ENCODE data around the gene OSBPL9.
A peak's percentile ranks its signal among the peaks of the same experiment; 100 is the strongest.

Gene OSBPL9

DNA sequence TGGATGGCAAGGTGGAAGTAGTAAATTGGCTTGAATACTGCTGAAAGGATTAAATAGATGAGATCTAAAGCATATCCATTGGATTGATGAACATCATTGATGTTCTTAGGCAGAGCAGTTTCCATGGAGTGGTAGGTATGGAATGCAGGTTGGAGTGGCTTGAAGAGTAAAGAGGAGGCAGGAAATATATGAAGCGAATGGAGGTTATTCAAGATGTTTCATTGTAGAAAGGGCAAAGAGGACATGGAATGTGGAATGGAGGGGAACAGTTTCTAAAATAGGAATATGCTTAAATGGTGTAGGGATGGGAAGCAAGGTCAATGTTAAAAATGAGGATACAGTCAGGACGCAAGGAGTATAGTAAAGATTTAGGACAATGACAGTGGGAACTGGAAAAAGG is 6.1 kb downstream of the OSBPL9 start:
- DNase-seq (ENCODE audit: low spot score in 2 of 2) (no peak), ATAC-seq (no peak)
- H3K4me1 Mint-ChIP-seq: peaks cover 34% of the 10 kb centered on the region
- H3K36me3 Mint-ChIP-seq: no peaks in the 10 kb centered on the region
- H3K4me3 Mint-ChIP-seq: no peak overlapping the region
- no peak overlapping the region for H3K27ac Mint-ChIP-seq
- H3K9me3 Mint-ChIP-seq: no peaks in the 10 kb centered on the region

- no peak overlapping the region for H3K27ac Mint-ChIP-seq
- H3K4me1 Mint-ChIP-seq: peaks cover 30% of the 10 kb centered on the region
- no peaks in the 10 kb centered on the region for H3K36me3 Mint-ChIP-seq
- DNase-seq (ENCODE audit: low spot score in 2 of 2): no peak
- H3K4me3 Mint-ChIP-seq: no peak overlapping the region
- H3K9me3 Mint-ChIP-seq: no peaks in the 10 kb centered on the region
- ATAC-seq: no peak
These were observed 6.6 kb downstream of the OSBPL9 start for GRCh38 chr1:51623450-51623849.

- Mint-ChIP-seq H3K27ac (no peak overlapping the region), H3K9me3 (no peaks in the 10 kb centered on the region), H3K4me3 (no peak overlapping the region), H3K36me3 (no peaks in the 10 kb centered on the region), H3K4me1 (peaks cover 36% of the 10 kb centered on the region)
- DNase-seq (ENCODE audit: low spot score in 2 of 2): no peak
- ATAC-seq: no peak
These were observed 8.0 kb downstream of the OSBPL9 start for GRCh38 chr1:51624855-51625254.

- ATAC-seq (no peak), DNase-seq (ENCODE audit: low spot score in 2 of 2) (no peak)
- H3K36me3 Mint-ChIP-seq: no peaks in the 10 kb centered on the region
- H3K4me3 Mint-ChIP-seq: no peak overlapping the region
- H3K4me1 Mint-ChIP-seq: peaks cover 38% of the 10 kb centered on the region
- no peaks in the 10 kb centered on the region for H3K9me3 Mint-ChIP-seq
- H3K27ac Mint-ChIP-seq: peak overlapping the region; percentile 8
These were observed 10.8 kb downstream of the OSBPL9 start for GRCh38 chr1:51627672-51628071.

- ATAC-seq (no peak), DNase-seq (ENCODE audit: low spot score in 2 of 2) (no peak)
- Mint-ChIP-seq H3K4me1 (peaks cover 32% of the 10 kb centered on the region), H3K36me3 (no peaks in the 10 kb centered on the region), H3K27ac (no peak overlapping the region), H3K9me3 (no peaks in the 10 kb centered on the region), H3K4me3 (no peak overlapping the region)
These were observed 12.1 kb downstream of the OSBPL9 start for GRCh38 chr1:51628715-51629590.

DNA sequence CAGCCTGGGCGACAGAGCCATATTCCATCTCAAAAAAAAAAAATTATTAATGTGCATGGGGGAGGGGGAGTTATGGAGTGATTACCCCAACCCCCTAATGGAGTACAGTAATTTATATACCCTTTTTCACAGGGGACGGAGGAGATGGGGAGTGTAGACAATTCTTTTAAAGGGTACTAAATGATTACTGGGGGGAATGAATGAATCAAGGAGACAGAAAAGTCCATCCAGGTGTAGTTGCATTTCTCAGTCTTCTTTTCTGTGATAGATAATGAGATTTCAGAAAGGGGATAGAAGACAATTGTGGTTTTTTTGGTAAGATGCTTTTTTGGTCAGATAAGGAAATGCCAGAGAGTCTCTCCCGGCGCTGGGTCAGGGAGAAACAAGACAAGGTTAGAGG is 13.0 kb downstream of the OSBPL9 start:
- Mint-ChIP-seq H3K9me3 (no peaks in the 10 kb centered on the region), H3K36me3 (no peaks in the 10 kb centered on the region), H3K27ac (no peak overlapping the region), H3K4me1 (peaks cover 38% of the 10 kb centered on the region), H3K4me3 (no peak overlapping the region)
- ATAC-seq (no peak), DNase-seq (ENCODE audit: low spot score in 2 of 2) (no peak)

DNA sequence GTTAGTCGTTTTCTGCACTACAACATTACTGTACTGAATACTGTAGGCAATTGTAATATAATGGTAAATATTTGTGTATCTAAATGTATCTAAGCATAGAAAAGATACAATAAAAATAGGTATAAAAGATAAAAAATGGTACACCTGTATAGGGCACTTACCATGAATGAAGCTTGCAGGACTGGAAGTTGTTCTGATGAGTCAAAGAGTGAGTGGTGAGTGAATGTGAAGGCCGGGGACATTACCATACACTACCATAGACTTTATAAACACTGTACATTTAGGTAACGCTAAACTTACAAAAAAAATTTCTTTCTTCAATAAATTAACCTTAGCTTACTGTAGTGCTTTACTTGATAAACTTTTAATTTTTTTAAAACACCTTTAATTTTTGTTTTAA is 13.5 kb downstream of the OSBPL9 start:
- no peak for ATAC-seq
- peaks cover 36% of the 10 kb centered on the region for H3K4me1 Mint-ChIP-seq
- H3K36me3 Mint-ChIP-seq: no peaks in the 10 kb centered on the region
- no peak overlapping the region for H3K4me3 Mint-ChIP-seq
- H3K9me3 Mint-ChIP-seq: no peaks in the 10 kb centered on the region
- no peak for DNase-seq (ENCODE audit: low spot score in 2 of 2)
- no peak overlapping the region for H3K27ac Mint-ChIP-seq

DNA sequence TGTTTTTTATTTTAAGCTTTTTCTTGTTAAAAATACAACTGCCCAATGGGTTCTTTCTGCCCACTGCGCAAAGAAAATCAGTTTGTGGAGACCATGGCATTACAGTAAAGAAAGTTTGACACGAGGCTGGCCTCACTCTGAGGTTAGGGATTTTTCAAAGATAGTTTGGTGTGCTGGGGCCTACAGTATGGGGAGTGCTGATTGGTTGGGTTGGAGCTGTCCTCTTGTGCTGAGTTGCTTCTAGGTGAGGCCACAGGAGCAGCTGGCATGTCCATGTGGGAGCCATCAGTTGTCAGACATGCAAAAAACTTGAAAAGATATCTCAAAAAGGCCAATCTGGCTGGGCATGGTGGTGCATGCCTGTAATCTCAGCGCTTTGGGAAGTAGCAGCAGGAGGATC is 14.0 kb downstream of the OSBPL9 start:
- Mint-ChIP-seq H3K27ac (no peak overlapping the region), H3K4me1 (peaks cover 36% of the 10 kb centered on the region), H3K36me3 (no peaks in the 10 kb centered on the region), H3K9me3 (no peaks in the 10 kb centered on the region), H3K4me3 (no peak overlapping the region)
- DNase-seq (ENCODE audit: low spot score in 2 of 2) (no peak), ATAC-seq (no peak)

DNA sequence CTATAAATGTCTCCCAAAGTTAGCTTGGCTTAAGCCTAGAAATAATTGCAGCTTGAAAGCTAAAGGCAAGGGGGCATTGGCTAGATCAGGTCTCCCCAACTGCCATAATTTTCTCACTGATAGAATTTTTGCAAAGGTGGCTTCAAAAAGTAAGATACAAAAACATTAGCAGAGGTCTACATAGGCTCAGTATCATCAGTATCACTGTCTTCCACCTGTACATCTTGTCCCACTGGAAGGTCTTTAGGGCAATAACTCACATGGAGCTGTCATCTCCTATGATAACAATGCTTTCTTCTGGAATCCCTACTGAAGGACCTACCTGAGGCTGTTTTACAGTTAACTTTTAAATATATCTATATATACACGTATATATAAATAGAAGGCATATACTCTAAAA is 14.9 kb downstream of the OSBPL9 start:
- ATAC-seq (no peak), DNase-seq (ENCODE audit: low spot score in 2 of 2) (no peak)
- Mint-ChIP-seq H3K27ac (no peak overlapping the region), H3K4me3 (no peak overlapping the region), H3K4me1 (peaks cover 36% of the 10 kb centered on the region), H3K36me3 (no peaks in the 10 kb centered on the region), H3K9me3 (no peaks in the 10 kb centered on the region)

- ATAC-seq (no peak), DNase-seq (ENCODE audit: low spot score in 2 of 2) (no peak)
- no peaks in the 10 kb centered on the region for H3K9me3 Mint-ChIP-seq
- no peaks in the 10 kb centered on the region for H3K36me3 Mint-ChIP-seq
- H3K27ac Mint-ChIP-seq: no peak overlapping the region
- no peak overlapping the region for H3K4me3 Mint-ChIP-seq
- H3K4me1 Mint-ChIP-seq: peaks cover 28% of the 10 kb centered on the region
These were observed 17.7 kb downstream of the OSBPL9 start for GRCh38 chr1:51634618-51635017.

DNA sequence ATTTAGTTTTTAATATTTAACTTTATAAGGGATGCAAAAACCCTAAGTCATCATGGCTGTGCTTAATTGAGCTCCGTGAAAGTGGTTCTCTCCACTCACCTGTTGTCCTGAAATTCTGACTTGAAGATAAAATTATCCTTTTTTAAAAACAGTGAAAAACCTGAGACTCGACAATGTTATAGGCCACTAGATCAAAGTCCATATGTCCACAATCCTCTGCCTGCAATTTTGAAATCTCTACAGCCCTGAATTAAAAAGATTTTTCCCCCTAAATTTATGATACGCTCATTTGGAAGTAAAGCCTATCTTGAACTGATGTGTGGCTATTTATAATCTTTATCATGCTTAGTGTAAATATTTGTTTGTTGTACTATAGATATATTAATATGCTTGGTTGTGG is 18.7 kb downstream of the OSBPL9 start:
- Mint-ChIP-seq H3K27ac (no peak overlapping the region), H3K9me3 (no peaks in the 10 kb centered on the region)
- ATAC-seq: no peak

GRCh38 chr1:51636191-51636590 is 19.3 kb downstream of the OSBPL9 start:
- ATAC-seq (no peak), DNase-seq (ENCODE audit: low spot score in 2 of 2) (no peak)
- Mint-ChIP-seq H3K4me1 (peaks cover 17% of the 10 kb centered on the region), H3K9me3 (no peaks in the 10 kb centered on the region), H3K4me3 (no peak overlapping the region), H3K36me3 (no peaks in the 10 kb centered on the region), H3K27ac (no peak overlapping the region)

More for the DNA sequence above, 18.7 kb downstream of the OSBPL9 start:
- Mint-ChIP-seq H3K4me1 (peaks cover 22% of the 10 kb centered on the region), H3K4me3 (no peak overlapping the region), H3K36me3 (no peaks in the 10 kb centered on the region)
- DNase-seq (ENCODE audit: low spot score in 2 of 2): no peak

GRCh38 chr1:51636764-51637522 is 20.1 kb downstream of the OSBPL9 start:
- H3K36me3 Mint-ChIP-seq: no peaks in the 10 kb centered on the region
- DNase-seq (ENCODE audit: low spot score in 2 of 2) (no peak), ATAC-seq (peak; percentile 42)
- no peaks in the 10 kb centered on the region for H3K9me3 Mint-ChIP-seq
- no peak overlapping the region for H3K27ac Mint-ChIP-seq
- H3K4me1 Mint-ChIP-seq: peaks cover 16% of the 10 kb centered on the region
- H3K4me3 Mint-ChIP-seq: no peak overlapping the region

GRCh38 chr1:51638350-51638749 is 21.5 kb downstream of the OSBPL9 start:
- DNase-seq (ENCODE audit: low spot score in 2 of 2) (no peak), ATAC-seq (no peak)
- no peaks in the 10 kb centered on the region for H3K9me3 Mint-ChIP-seq
- H3K36me3 Mint-ChIP-seq: no peaks in the 10 kb centered on the region
- no peak overlapping the region for H3K27ac Mint-ChIP-seq
- H3K4me3 Mint-ChIP-seq: no peak overlapping the region
- H3K4me1 Mint-ChIP-seq: peaks cover 24% of the 10 kb centered on the region

GRCh38 chr1:51639694-51640093 is 22.8 kb downstream of the OSBPL9 start:
- Mint-ChIP-seq H3K4me1 (peaks cover 19% of the 10 kb centered on the region), H3K4me3 (no peak overlapping the region), H3K27ac (no peak overlapping the region), H3K36me3 (no peaks in the 10 kb centered on the region), H3K9me3 (no peaks in the 10 kb centered on the region)
- DNase-seq (ENCODE audit: low spot score in 2 of 2): no peak
- ATAC-seq: no peak

GRCh38 chr1:51641096-51641495 is 24.2 kb downstream of the OSBPL9 start:
- peaks cover 23% of the 10 kb centered on the region for H3K4me1 Mint-ChIP-seq
- ATAC-seq (no peak), DNase-seq (ENCODE audit: low spot score in 2 of 2) (no peak)
- H3K27ac Mint-ChIP-seq: no peak overlapping the region
- H3K36me3 Mint-ChIP-seq: no peaks in the 10 kb centered on the region
- no peak overlapping the region for H3K4me3 Mint-ChIP-seq
- no peaks in the 10 kb centered on the region for H3K9me3 Mint-ChIP-seq
